SK-N-SH (cell line): ENCODE measurements around the gene DNAJB12. TPM values are rescaled to one million over a fixed set of nuclear protein-coding genes. Genes with fewer than 3 reads are reported as not detected.

ENCODE experiments used
- CTCF ChIA-PET: fragments of 300-600, 350-600 bp; formaldehyde crosslinking; extraction: SDS; loops from one replicate; lab custom pipeline; 2021; lab: Yijun Ruan, JAX
- POLR2A ChIA-PET: fragments of 350-600 bp; sonication (Branson Sonifier 250); formaldehyde crosslinking; extraction: SDS; loops from one replicate; lab custom pipeline; 2020; ENCODE audit warnings: antibody characterized with exemption, inconsistent platforms; lab: Yijun Ruan, JAX
- DNase-seq: peaks from one replicate; pipeline ENCODE4 v3.0.0; 2012
- H2AFZ ChIP-seq: fragments of 200-600 bp; sonication (generic); 2 replicates; pipeline ENCODE4 v1.8.1; 2016; ENCODE audit warnings: antibody characterized with exemption, mild to moderate bottlenecking, low read depth
- H3F3A ChIP-seq: fragments of 200-600 bp; sonication (generic); replicated peaks from 2 replicates; pipeline ENCODE3; 2016; ENCODE audit warnings: antibody characterized with exemption, mild to moderate bottlenecking; ENCODE audit not compliant: insufficient read depth
- H3K27ac ChIP-seq, 2 experiments: fragments of 200-500 bp in 1 of 2; fragments of 200-600 bp in 1 of 2; sonication (Bioruptor generic) in 1 of 2; sonication (generic), shearing (Covaris generic) in 1 of 2; 2 replicates each; pipeline versions ENCODE4 v1.5.1 to v1.6.1; 2014 to 2016; ENCODE audit warnings: low read depth in 2 of 2, inconsistent platforms in 1 of 2, low read length in 1 of 2, mild to moderate bottlenecking in 1 of 2, mixed read lengths in 1 of 2
- H3K27me3 ChIP-seq: fragments of 200-600 bp; sonication (generic), shearing (Covaris generic); 2 replicates; pipeline ENCODE4 v1.6.1; 2016; ENCODE audit warnings: mixed run types; ENCODE audit not compliant: insufficient read depth
- H3K36me3 ChIP-seq, 2 experiments: fragments of 200-500 bp in 1 of 2; fragments of 200-600 bp in 1 of 2; sonication (Bioruptor generic) in 1 of 2; sonication (generic) in 1 of 2; replicated peaks in 1 of 2; 2 replicates each; pipeline versions ENCODE3 to v1.5.1; 2014 to 2016; ENCODE audit warnings: low read length in 1 of 2, mild to moderate bottlenecking in 1 of 2; ENCODE audit not compliant: insufficient read depth in 2 of 2, control insufficient read depth in 1 of 2
- H3K4me1 ChIP-seq, 2 experiments: fragments of 200-500 bp in 1 of 2; fragments of 200-600 bp in 1 of 2; sonication (Bioruptor generic) in 1 of 2; sonication (generic), shearing (Covaris generic) in 1 of 2; 2 replicates each; pipeline versions ENCODE4 v1.5.1 to v1.6.1; 2014 to 2016; ENCODE audit warnings: low read depth in 1 of 2, low read length in 1 of 2, mixed run types in 1 of 2; ENCODE audit not compliant: insufficient read depth in 2 of 2, control insufficient read depth in 1 of 2
- H3K4me2 ChIP-seq: fragments of 200-600 bp; sonication (generic), shearing (Covaris generic); 2 replicates; pipeline ENCODE4 v1.6.1; 2017; ENCODE audit warnings: mixed run types
- H3K4me3 ChIP-seq, 2 experiments: fragments of 200-500 bp in 1 of 2; fragments of 200-600 bp in 1 of 2; sonication (Bioruptor generic) in 1 of 2; sonication (generic), shearing (Covaris generic) in 1 of 2; 2 replicates each; pipeline versions ENCODE4 v1.5.1 to v1.8.1; 2014 to 2016; ENCODE audit warnings: low read depth in 2 of 2, inconsistent platforms in 1 of 2, low read length in 1 of 2, mild to moderate bottlenecking in 1 of 2, mixed read lengths in 1 of 2, moderate library complexity in 1 of 2
- H3K79me2 ChIP-seq: fragments of 200-600 bp; sonication (generic); 2 replicates; pipeline ENCODE4 v1.8.1; 2017; ENCODE audit warnings: mild to moderate bottlenecking; ENCODE audit not compliant: insufficient read depth
- H3K9ac ChIP-seq: fragments of 200-600 bp; sonication (generic); 2 replicates; pipeline ENCODE4 v1.6.1; 2017; ENCODE audit warnings: mixed run types
- H3K9me2 ChIP-seq: fragments of 200-600 bp; sonication (generic); 2 replicates; pipeline ENCODE4 v1.6.1; 2017; ENCODE audit warnings: mixed run types
- H3K9me3 ChIP-seq: fragments of 200-600 bp; sonication (generic); 2 replicates; pipeline ENCODE4 v1.6.1; 2017; ENCODE audit warnings: mixed run types, mild to moderate bottlenecking, moderate library complexity
- H4K20me1 ChIP-seq: fragments of 200-600 bp; sonication (generic); 2 replicates; pipeline ENCODE4 v1.6.1; 2017; ENCODE audit warnings: mild to moderate bottlenecking, mixed run types; ENCODE audit not compliant: insufficient read depth
- CHD2 ChIP-seq: fragments of 150-350 bp; IDR thresholded peaks from 2 replicates; pipeline ENCODE4 v1.6.1; 2018; ENCODE audit warnings: low read length; ENCODE audit not compliant: partially characterized antibody
- EZH2phosphoT487 ChIP-seq: fragments of 200-600 bp; sonication (generic); IDR thresholded peaks from 2 replicates; pipeline ENCODE4 v1.6.1; 2017; ENCODE audit warnings: low read depth, mixed run types, mild to moderate bottlenecking, antibody characterized with exemption, moderate library complexity, borderline replicate concordance
- FOSL2 ChIP-seq: IDR thresholded peaks from 2 replicates; pipeline ENCODE4 v1.4.0; 2012; ENCODE audit warnings: low read depth, mild to moderate bottlenecking, moderate library complexity, borderline replicate concordance
- FOXJ3 ChIP-seq: sonication (generic); formaldehyde crosslinking; IDR thresholded peaks from 2 replicates; pipeline ENCODE4 v1.5.1; 2020; ENCODE audit warnings: mild to moderate bottlenecking, missing genetic modification reagents
- FOXM1 ChIP-seq: IDR thresholded peaks from 2 replicates; pipeline ENCODE4 v1.4.0; 2012; ENCODE audit warnings: low read depth, mild to moderate bottlenecking
- GATA2 ChIP-seq: sonication (generic); formaldehyde crosslinking; IDR thresholded peaks from 2 replicates; pipeline ENCODE4 v1.5.0; 2020; ENCODE audit warnings: mild to moderate bottlenecking, missing genetic modification reagents
- JUND ChIP-seq: IDR thresholded peaks from 2 replicates; pipeline ENCODE4 v1.4.0; 2012
- MEF2A ChIP-seq: IDR thresholded peaks from 2 replicates; pipeline ENCODE4 v1.4.0; 2012; ENCODE audit warnings: low read depth, borderline replicate concordance
- MXI1 ChIP-seq: IDR thresholded peaks from 2 replicates; pipeline ENCODE4 v1.6.1; 2012; ENCODE audit warnings: mild to moderate bottlenecking, low read depth, low read length, improper control_type of control experiment
- NFIC ChIP-seq: IDR thresholded peaks from 2 replicates; pipeline ENCODE4 v1.4.0; 2012; ENCODE audit warnings: borderline replicate concordance
- POLR2AphosphoS5 ChIP-seq: IDR thresholded peaks from 2 replicates; pipeline ENCODE4 v1.6.1; 2012; ENCODE audit warnings: low read depth, low read length
- RFX5 ChIP-seq: IDR thresholded peaks from 2 replicates; pipeline ENCODE4 v1.6.1; 2012; ENCODE audit warnings: mild to moderate bottlenecking, improper control_type of control experiment, low read length
- SIN3A ChIP-seq: IDR thresholded peaks from 2 replicates; pipeline ENCODE4 v1.6.1; 2012; ENCODE audit warnings: low read depth, mild to moderate bottlenecking, low read length, moderate library complexity, borderline replicate concordance
- TAF1 ChIP-seq: IDR thresholded peaks from 2 replicates; pipeline ENCODE4 v1.6.1; 2012; ENCODE audit warnings: low read depth, mild to moderate bottlenecking, low read length, moderate library complexity, borderline replicate concordance
- TCF12 ChIP-seq: IDR thresholded peaks from 2 replicates; pipeline ENCODE4 v1.4.0; 2012
- TEAD4 ChIP-seq: IDR thresholded peaks from 2 replicates; pipeline ENCODE4 v1.4.0; 2012; ENCODE audit warnings: mild to moderate bottlenecking, borderline replicate concordance; ENCODE audit not compliant: insufficient read depth
- YY1 ChIP-seq: IDR thresholded peaks from 2 replicates; pipeline ENCODE4 v1.4.0; 2012; ENCODE audit warnings: low read depth, mild to moderate bottlenecking
- WGBS: methylation state at CpG from one replicate; pipeline ENCODE4 v1.1.6; 2017; ENCODE audit warnings: low lambda C conversion rate; 5-methylcytosine and 5-hydroxymethylcytosine counted together
- polyA plus RNA-seq, 3 experiments: library from polyadenylated mRNA; depleted of rRNA; stranded (reverse); fragments of >200 nt; gene quantifications; 2 replicates each; pipeline ENCODE4 v1.2.3, GENCODE V29; 2012
- TF ChIP-seq, protein P1 (sequence below): IDR thresholded peaks from 2 replicates; pipeline ENCODE4 v1.4.0; 2012; ENCODE audit warnings: low read depth
- TF ChIP-seq, protein P2 (sequence below): IDR thresholded peaks from 2 replicates; pipeline ENCODE4 v1.6.1; 2012; ENCODE audit warnings: mild to moderate bottlenecking, low read depth, low read length, moderate library complexity
- TF ChIP-seq, protein P3 (sequence below): IDR thresholded peaks from 2 replicates; pipeline ENCODE4; 2012
- TF ChIP-seq, protein P4 (sequence below): IDR thresholded peaks from 2 replicates; pipeline ENCODE4 v1.4.0; 2012; ENCODE audit warnings: low read depth, borderline replicate concordance
- TF ChIP-seq, protein P5 (sequence below): IDR thresholded peaks from 2 replicates; pipeline ENCODE4 v1.4.0; 2012; ENCODE audit warnings: low read depth, borderline replicate concordance

Gene DNAJB12
- polyA plus RNA-seq, 1 of the 3 experiments (the other 2 are of a cell fraction): 25.8 TPM

DNA sequence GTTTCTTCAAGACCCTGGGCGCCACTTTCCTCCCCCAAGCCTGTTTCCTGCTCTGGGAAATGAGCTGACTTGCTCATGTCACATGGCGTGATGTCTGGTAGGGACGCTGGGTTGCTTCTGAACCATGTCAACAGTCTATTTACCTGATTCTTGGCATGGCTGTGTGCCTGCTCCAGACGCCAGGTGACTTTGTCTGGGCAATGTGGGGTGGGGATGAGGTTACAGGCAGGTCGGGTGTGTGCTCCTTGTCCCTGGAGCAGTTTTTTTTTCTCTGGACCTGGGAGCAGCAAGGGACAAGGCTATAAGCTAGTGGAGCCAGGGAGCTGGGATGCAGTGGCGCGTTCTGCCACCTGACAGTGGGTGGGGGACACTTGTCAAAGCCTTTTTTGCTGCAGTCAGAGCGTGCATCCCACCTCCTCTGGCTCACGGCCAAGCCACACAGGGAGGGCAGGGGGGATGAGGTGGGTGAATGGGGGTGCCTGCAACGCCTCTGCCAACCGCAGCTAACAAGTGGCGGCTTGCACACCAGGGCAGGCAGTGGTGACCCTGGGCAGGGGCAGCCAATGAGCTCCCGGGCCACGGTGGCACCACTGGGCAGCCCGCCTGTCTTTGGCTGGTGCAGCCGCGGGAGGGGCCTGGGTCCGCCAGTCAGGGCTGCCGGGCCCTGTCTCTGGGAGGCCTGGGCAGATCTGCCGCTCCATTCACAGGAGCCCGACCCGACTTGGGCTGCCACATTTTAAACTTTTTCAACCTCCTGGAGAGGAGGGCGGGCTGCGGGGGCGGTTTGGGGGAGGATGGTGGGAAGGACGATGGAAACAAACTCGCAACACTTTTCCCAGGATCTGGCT lies 22.9 kb downstream of the DNAJB12 start (continued):
- TF ChIP-seq, protein P1, sequence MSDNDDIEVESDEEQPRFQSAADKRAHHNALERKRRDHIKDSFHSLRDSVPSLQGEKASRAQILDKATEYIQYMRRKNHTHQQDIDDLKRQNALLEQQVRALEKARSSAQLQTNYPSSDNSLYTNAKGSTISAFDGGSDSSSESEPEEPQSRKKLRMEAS: 0 out of 2 replicates have a peak, but pooled peaks have one; percentile 20
- peak; percentile 48 for TF ChIP-seq CHD2
- TF ChIP-seq FOXM1: no peak
- TF ChIP-seq JUND: no peak
- TF ChIP-seq FOXJ3 (CRISPR knock-in tag): peak; percentile 8; the same call in 1 of the 2 replicates
- TF ChIP-seq FOSL2: no peak
- no peak for TF ChIP-seq MEF2A
- TF ChIP-seq TEAD4: no peak
- no peak for TF ChIP-seq YY1
- TF ChIP-seq TCF12: peak; percentile 38; the same call in 1 of the 2 replicates
- no peak for TF ChIP-seq GATA2 (CRISPR knock-in tag)
- TF ChIP-seq POLR2AphosphoS5: peak; percentile 29
- TF ChIP-seq MXI1: peak; percentile 85
- TF ChIP-seq RFX5: peak; percentile 97

DNA sequence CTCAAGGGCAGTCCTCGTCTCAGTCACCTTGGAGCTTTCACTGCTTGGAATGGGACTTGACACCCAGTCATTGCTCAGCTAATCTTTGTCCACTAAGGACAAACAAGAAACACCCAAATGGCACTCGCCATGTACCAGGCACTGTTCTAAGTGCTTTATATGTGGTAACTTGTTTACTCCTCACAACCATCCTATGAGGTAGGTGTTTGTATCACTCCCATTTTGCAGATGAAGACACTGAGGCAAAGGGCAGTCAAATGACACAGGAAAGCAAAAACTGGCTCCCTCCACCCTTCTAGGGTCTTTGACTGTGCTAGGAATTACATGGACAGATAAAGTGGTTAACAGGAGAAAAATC lies 24.7 kb downstream of the DNAJB12 start:
- H3K79me2 ChIP-seq: no peaks in the 10 kb centered on the region
- no peak overlapping the region for H3K4me3 ChIP-seq
- H3K27ac ChIP-seq: peak overlapping the region in 1 of 2 experiments; percentile 91; a peak in 2 of 4 replicates
- H3F3A ChIP-seq: peaks cover 9% of the 10 kb centered on the region
- no peaks in the 10 kb centered on the region for H3K9me2 ChIP-seq
- peaks cover 16 to 76% of the 10 kb centered on the region in 2 experiments for H3K4me1 ChIP-seq
- no peaks in the 10 kb centered on the region for H3K9me3 ChIP-seq
- no peak overlapping the region for H3K9ac ChIP-seq
- no peak for DNase-seq
- POLR2A ChIA-PET: interaction anchor here (1.0 to 15.0 kb wide), 2 partner anchors 9 to 55 kb away, joined by 5 to 234 read pairs; partner anchors contain the start of gene DDIT4
- WGBS: 97% methylated on average over 2 of the region's 2 CpGs
- no peak overlapping the region for H2AFZ ChIP-seq
- H3K36me3 ChIP-seq: peaks cover 3 to 5% of the 10 kb centered on the region in 2 experiments
- CTCF ChIA-PET: interaction anchor here (0.9 to 14.0 kb wide), 6 partner anchors 11 to 434 kb away, joined by 3 to 198 read pairs (median 4); partner anchors contain the start of gene DDIT4
- no peaks in the 10 kb centered on the region for H4K20me1 ChIP-seq
- H3K27me3 ChIP-seq: no peaks in the 10 kb centered on the region
- no peak overlapping the region for H3K4me2 ChIP-seq
- TF ChIP-seq FOSL2 (no peak), MXI1 (no peak), SIN3A (no peak), YY1 (no peak), FOXJ3 (CRISPR knock-in tag) (no peak), NFIC (no peak), TAF1 (no peak), EZH2phosphoT487 (no peak)
- TF ChIP-seq, protein P2, sequence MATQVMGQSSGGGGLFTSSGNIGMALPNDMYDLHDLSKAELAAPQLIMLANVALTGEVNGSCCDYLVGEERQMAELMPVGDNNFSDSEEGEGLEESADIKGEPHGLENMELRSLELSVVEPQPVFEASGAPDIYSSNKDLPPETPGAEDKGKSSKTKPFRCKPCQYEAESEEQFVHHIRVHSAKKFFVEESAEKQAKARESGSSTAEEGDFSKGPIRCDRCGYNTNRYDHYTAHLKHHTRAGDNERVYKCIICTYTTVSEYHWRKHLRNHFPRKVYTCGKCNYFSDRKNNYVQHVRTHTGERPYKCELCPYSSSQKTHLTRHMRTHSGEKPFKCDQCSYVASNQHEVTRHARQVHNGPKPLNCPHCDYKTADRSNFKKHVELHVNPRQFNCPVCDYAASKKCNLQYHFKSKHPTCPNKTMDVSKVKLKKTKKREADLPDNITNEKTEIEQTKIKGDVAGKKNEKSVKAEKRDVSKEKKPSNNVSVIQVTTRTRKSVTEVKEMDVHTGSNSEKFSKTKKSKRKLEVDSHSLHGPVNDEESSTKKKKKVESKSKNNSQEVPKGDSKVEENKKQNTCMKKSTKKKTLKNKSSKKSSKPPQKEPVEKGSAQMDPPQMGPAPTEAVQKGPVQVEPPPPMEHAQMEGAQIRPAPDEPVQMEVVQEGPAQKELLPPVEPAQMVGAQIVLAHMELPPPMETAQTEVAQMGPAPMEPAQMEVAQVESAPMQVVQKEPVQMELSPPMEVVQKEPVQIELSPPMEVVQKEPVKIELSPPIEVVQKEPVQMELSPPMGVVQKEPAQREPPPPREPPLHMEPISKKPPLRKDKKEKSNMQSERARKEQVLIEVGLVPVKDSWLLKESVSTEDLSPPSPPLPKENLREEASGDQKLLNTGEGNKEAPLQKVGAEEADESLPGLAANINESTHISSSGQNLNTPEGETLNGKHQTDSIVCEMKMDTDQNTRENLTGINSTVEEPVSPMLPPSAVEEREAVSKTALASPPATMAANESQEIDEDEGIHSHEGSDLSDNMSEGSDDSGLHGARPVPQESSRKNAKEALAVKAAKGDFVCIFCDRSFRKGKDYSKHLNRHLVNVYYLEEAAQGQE: no peak
- TF ChIP-seq, protein P3, sequence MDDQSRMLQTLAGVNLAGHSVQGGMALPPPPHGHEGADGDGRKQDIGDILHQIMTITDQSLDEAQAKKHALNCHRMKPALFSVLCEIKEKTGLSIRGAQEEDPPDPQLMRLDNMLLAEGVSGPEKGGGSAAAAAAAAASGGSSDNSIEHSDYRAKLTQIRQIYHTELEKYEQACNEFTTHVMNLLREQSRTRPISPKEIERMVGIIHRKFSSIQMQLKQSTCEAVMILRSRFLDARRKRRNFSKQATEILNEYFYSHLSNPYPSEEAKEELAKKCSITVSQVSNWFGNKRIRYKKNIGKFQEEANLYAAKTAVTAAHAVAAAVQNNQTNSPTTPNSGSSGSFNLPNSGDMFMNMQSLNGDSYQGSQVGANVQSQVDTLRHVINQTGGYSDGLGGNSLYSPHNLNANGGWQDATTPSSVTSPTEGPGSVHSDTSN: no peak
- TF ChIP-seq, protein P4, sequence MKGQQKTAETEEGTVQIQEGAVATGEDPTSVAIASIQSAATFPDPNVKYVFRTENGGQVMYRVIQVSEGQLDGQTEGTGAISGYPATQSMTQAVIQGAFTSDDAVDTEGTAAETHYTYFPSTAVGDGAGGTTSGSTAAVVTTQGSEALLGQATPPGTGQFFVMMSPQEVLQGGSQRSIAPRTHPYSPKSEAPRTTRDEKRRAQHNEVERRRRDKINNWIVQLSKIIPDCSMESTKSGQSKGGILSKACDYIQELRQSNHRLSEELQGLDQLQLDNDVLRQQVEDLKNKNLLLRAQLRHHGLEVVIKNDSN: no peak
- TF ChIP-seq, protein P5, sequence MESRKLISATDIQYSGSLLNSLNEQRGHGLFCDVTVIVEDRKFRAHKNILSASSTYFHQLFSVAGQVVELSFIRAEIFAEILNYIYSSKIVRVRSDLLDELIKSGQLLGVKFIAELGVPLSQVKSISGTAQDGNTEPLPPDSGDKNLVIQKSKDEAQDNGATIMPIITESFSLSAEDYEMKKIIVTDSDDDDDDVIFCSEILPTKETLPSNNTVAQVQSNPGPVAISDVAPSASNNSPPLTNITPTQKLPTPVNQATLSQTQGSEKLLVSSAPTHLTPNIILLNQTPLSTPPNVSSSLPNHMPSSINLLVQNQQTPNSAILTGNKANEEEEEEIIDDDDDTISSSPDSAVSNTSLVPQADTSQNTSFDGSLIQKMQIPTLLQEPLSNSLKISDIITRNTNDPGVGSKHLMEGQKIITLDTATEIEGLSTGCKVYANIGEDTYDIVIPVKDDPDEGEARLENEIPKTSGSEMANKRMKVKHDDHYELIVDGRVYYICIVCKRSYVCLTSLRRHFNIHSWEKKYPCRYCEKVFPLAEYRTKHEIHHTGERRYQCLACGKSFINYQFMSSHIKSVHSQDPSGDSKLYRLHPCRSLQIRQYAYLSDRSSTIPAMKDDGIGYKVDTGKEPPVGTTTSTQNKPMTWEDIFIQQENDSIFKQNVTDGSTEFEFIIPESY: no peak
